Stimulated activated CD8-positive, alpha-beta memory T cell treated with anti-CD3 and anti-CD28 coated beads, Interleukin-15, amount 100 ng/mL, for 1 hour (primary cell): ENCODE results near the gene TRA2A.

Source experiments
- DNase-seq: peaks from one replicate; pipeline ENCODE4 v3.0.0-alpha.2; 2020; ENCODE audit warnings: low read depth

Gene TRA2A

GRCh38 chr7:23470330-23471105, 61.3 kb downstream of the TRA2A start, which contains the start of gene IGF2BP3:
TSS of gene IGF2BP3 (minus strand) at chr7:23470491. CDS start at chr7:23470110, 381 bp downstream.
- no peak for DNase-seq

DNA sequence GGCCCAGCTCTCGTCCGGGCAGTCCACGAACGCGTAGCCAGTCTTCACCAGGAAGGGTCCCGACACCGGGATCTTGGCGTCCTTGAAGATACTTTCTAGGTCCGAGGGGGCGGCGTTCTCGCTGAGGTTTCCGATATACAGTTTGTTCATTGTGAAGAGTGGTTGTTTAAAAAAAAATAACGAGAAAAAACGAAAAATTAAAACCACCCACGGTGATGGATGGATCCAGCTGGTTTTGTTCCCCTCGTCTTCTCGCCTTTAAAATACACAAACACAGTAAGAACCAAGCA, 61.9 kb downstream of the TRA2A start:
- no peak for DNase-seq

DNA sequence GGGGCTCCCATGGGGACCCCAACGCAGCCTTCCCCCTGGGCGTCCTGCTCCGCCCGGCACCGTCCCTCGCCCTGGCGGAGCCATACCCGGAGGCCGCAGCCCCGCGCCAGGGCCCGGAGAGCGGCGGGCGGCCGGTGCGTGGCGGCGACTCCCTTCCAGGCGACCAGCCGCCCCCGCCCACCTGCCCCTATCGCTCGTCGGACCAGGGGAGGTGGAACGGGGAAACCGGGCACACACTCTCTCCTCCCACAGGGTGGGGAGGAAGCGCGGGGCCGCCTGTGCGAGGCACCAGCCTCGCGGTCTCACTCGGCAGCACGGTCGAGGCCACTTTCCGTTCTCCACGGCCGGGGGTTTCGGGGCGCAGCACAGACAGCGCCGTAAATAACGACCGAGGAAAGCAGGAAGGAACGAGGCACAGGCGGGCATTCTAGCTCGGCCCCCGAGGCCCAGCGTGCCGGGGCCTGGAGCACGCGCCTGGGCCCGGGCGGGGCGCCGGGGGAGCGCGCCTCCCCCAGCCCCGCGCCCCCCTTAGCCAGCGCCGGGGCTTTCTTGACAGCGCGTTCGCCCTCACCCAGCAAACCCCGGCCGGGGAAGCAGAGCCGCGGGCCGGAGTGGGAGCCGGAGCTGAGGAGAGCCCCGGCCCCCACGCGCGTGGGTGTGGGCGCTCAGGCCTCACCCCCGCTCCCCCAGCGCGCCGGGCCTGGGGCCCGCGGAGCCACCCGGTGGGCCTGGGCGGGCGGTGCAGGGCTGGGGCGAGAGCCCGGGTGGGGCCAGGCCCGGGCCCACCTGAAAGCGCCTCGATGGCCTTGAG, 62.4 kb downstream of the TRA2A start:
- DNase-seq = no peak

DNA sequence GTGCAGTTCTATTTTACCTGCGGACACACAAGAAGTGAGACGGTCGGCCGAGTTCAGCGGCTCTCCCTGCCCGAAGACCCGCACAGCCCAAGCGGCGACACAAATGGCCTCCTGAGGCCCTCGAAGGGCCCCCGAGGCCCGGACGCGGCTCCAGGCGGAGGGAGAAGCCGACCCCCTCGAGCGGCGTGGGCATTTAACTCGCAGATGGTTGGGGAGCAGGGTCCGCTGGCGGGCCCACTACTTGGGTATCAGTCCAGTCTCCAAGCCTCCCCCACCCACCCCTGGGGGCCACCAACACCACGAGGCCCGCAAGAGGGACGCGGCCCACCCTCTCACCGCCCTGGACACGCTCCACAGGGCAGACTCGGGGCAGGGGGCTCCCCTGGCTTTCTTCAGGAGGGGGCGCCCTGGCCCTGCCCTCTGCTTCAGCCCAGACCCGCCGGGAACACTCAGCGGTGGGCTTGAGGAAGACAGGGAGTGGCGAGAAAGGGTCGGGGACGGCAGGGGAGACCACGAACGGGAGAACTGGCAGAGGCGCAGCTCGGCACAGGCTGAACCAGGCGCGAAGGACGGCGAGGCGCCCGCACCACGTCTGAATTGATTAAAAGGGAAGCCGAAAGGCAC, 63.1 kb downstream of the TRA2A start:
- no peak for DNase-seq

DNA sequence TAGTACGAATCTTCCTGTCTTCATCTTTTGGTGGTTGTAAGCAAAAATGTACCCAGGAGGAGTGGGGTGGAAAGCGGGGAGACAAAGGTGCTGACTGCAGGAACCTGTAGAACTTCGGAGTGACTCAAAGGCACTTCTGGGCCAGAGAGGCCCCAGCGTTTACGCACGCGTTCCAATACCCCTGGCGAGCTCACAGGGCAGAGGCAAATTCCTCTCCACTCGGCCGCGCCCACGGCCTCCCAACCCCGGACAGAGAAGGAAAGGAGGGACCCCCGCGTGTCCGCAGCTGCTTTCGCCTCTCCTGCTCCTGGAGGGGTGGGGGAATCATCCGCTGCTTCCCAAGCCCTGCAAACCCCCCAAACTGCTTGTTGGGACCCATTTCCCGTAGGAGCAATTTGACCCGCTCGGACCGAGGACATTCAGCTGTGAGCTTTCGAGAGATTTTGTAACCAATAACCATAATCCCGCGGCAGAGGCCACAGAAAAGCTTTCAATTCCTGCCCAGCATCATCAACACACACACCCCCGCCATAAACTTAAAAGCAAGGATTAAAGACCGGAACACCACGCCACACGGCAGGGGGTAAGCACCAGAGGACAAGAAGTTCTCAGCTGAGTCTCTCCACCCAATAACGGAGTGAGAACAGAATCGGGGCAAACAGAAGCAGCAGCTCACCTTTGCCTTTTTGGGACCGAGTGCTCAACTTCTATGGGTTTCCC, 63.8 kb downstream of the TRA2A start:
- DNase-seq = no peak

- DNase-seq = no peak
Measured at GRCh38 chr7:23467291-23467805, 64.4 kb downstream of the TRA2A start.

DNA sequence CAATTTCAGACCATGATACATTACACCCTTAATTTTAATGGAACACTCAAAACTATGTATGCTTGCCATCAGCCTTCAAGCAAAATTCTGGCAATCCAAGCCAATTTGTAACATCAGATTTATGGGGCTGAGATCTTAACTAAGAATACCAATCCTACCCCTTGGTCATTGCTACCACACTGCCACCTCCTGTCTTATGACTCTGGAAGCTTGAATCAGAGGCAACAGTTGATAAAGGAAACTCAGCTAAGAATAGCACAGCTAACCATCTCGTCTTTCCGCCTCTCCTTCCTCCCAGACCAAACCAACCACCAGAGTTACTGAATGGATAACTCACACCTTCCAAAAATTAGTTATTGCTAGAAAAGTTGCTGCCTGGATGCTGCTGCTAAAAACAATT, 68.9 kb downstream of the TRA2A start:
- DNase-seq = no peak

GRCh38 chr7:23458044-23458443, 73.7 kb downstream of the TRA2A start:
- no peak for DNase-seq

- no peak for DNase-seq
Measured at GRCh38 chr7:23456093-23456492, 75.7 kb downstream of the TRA2A start.

- DNase-seq = no peak
Measured at GRCh38 chr7:23454881-23455526, 76.8 kb downstream of the TRA2A start.
